GM21529 (cell line): ENCODE measurements around the gene OAF.

Experiments
- ATAC-seq: cut with Tn5 transposase; IDR thresholded peaks from one replicate; pipeline ENCODE4 v1.9.1; 2021; ENCODE audit not compliant: unreplicated experiment

OAF gene

DNA sequence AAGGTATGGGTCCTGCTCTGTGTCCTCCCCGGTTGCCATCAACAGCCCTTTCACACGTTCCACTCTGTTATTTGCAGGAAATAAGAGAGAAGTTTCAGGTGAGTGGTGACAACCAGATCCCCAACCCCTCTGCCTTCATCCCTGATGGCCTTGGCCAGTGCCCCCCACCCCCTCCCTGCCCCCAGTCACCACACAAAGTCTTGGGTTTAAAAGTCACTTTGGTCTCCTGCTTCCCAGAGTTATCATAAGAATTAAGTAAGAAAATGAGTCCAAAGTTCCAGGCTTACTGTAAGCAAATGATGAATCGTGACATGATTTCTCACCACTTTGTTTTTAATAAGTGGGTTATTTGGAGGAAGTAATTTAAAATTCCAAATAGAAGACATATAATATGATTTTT lies 9.2 kb upstream of the OAF start:
- no peak for ATAC-seq

DNA sequence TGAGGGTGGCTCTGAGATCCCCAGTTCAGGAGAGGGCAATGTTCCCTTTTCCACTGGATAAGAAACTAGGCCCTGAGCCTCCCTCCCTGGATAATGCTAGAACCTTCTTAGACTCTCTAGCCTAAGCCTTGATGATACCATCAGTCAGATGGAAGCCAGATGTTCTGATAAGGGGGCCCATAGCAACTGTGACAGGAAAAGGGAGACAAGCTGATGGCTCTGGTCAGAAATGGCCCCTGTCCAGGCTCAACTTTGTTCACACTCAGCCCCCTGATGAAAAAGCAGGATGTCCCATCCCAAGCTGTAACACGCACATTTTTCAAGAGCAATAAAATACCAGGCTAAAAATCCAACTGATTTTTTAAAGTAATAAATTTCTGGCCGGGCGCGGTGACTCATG lies 7.2 kb upstream of the OAF start:
- no peak for ATAC-seq

DNA sequence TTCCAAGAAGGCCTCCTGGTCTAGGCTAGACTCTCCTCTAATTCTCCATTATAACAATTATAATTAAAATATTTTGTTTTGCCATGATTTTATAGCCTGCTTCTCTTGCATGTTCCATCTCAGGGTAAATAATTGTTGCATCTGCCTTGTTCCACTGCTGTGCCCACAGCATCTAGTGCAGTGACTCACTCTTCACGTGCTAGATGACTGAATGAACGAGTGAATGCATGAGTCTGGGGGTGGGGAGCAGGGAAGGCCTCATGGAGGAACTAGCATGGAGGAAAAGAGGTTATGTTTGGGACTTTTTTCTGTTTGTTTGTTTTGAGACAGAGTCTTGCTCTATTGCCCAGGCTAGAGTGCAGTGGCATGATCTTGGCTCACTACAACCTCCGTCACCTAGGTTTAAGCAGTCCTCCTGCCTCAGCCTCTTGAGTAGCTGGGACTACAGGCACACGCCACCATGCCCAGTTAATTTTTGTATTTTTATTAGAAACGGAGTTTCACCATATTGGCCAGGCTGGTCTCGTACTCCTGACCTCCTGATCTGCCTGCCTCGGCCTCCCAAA lies 5.2 kb upstream of the OAF start:
- ATAC-seq: no peak

DNA sequence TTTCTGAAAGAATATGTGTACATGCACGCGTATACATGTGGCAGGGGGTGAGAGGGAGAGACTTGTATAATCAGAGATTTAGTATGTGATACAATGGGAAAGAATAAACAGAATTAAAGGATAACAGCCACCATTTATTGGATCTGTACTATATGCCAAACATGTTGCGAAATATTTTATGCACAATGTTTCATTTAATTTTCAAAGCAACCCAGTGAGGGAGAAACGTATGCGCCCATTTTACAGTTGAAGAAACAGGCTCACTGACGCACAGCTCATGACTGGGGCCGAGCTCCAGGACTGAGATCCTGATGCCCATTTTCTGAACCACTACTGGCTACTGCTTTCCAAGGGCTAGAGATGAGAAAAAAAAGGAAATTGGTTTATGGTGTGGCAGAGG lies 3.3 kb upstream of the OAF start:
- ATAC-seq: no peak

DNA sequence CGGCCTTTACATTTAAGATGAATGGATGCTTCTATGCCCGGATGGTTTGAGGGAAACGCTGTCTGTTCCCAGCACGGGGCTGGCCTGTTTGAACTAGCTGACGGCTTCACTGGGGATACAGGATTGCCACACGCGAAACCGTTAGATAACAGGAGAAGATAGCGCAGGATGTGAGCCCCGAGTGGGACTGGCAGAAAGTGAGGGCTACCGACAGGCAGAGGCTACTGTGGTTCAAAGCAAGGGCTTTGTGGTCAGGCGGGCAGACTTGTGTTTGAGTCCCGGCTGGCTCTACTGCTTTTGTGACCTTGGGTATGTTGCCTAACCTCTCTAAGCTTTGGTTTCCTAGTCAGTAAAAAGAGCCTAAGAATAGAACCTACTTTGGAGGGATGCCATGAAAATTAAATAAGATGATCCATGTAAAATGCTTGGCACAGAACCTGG lies 2.8 kb upstream of the OAF start:
- ATAC-seq: no peak

DNA sequence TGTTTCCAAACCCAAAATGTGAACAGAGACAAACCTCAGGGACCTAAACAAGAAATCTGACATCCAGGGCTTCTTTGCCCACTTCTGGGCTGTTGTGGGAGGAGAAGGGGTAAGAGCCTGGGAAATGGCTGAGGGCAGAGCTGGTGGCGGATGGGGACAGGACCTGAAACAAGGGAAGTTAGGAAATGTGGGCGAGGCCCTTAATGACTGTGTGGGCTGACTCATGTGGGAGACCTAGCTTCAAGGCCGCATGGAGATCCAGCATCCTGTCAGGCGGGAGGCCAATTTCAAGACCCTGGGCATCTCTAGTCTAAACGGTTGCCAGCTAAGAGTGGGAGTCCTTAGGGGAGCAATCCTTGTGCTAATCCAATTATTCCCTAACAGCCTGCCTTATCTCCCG lies 2.1 kb upstream of the OAF start:
- no peak for ATAC-seq

DNA sequence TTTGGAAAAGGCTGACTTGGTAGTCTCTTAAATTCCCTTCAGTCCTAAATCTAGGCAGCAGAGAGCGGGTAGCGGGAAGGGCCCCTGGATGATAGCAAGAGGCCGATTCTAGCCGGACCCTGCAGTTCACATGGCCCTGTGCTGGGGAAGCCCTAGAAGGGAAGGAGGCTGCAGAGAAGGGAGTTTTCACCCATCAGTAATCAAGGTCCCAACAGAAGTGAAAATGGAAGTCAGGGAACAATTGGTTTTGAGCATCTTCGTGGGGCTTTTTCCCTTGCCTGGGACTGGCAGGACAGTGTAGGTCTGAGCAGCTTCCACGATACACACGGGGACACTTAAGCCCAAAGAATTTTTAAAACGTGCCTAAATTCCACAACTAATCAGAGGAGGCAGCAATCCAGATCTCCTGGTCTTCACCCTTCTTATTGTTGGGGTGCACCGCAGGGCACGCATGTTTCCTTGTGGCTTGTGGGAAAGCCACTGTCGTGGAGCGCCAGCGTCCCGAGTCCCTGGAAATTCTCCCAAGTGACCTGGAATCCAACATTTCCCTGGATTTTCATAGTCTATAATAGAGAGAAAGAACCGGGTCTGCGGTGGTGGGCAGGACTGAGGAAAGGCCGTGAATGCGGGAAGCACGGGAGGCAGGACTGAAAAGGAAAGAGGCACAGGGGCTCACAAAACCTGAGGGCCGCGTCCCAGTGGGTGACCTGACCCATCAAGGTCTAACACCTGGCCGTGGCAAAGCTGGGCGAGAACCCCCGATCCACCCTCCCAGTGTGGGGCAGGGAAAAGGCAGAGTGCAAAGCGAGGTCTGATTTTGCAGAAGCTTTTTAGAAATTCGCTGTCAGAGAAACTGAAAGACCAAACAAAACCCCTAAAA lies 846 bp upstream of the OAF start:
- ATAC-seq: no peak

DNA sequence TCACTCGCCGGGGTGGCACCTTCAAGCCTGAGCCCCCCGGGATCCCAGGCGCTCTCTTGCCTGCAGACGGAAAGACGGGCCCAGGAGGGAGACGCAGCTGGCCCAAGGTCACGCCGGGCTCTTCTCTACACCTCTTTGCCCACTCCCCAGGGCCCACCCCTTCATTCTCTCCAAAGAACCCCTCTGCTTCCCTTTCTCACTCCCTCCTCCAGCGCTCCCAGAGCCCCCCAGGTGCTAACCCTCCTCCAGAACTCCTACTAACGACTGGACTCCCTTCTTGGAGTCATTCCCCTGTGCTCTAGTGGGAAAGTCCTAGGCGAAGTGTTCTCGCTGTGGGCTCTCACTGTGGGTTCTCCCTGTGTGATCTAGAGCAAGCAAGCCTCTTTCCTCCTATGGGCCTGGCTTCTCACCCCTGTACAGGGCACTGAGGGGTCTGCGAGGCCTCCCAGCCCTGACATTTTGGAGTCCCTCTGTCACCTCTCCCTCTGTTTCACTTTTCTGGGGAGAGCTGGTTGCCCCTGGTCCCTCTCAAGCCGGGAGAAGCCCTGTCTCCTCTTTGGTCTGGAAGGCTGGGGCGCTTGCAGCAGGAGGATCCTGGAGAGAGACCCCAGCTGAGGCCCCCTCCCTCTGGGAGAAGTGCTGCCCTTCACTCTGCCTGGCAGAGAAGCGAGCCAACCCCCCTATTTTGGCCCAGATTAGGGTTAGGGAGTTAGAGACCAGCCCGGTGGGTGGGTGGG lies 858 bp downstream of the OAF start:
- ATAC-seq: no peak

DNA sequence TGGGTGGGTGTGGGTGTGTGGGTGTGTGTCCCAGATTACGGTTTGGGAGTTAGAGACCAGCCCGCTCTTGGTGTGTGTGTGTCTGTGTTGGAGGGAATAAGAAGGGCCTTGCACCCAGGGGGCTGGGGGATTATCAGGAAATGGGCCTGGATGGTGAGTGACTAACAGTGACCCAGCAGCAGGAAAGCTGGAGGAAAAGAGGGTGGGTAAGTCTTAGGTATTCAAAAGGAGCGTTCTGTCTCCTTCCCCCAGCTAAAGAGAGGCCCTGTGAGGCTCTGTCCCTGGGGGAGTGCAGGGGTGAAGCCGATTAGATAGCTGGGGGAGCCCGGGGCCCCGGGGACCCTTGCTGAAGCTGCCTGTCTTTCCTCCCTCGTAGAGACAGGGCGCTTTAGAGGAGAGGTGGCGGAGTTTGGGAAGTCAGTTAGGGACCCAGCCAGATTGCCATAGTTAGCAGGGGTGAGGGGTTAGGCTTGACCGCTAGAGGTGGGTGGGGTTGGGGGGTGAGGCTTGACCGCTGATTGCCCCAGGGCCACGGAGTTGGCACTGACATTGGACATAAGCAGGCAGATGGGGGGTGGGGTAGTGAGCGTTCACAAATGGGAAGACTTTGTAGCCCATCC lies 1.5 kb downstream of the OAF start:
- no peak for ATAC-seq

DNA sequence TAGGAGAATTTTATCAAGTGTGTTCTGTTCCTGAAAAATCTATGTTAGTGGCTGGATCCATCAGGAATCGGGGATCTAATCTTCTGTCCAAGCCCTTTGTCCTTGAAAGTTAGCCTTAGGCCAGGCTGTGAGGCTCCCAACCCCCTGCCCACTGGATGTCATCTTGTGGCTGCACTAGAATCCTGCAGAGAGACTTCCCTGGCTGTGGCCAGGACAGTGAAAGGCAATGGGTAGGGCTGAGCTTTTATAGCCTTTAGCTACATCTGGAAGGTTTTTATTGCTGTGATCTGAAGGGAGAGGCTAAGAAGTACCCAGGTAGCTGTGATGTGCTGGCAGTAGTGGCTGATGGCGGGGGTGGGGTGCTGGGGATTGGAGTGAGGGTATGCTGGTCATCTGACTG lies 2.1 kb downstream of the OAF start:
- no peak for ATAC-seq

DNA sequence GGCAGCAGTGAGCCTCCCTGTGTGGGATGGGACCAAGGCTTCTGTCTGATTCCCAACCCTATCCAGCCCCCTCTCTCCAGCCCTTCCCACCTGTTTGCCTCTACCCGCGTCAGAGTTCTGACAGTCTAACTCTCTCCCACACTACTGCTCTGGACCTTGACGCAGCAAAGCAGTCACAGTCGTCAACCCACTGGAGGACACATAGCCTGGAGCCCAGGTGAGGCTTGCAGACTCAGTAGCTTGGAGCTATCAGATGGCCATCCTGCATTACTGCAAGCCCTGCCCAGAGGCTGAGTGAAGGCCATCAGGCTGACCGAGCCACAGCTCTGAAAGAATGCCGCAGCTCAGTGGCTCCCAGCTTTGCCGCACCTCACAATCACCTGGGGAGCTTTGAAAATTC lies 3.7 kb downstream of the OAF start:
- no peak for ATAC-seq

DNA sequence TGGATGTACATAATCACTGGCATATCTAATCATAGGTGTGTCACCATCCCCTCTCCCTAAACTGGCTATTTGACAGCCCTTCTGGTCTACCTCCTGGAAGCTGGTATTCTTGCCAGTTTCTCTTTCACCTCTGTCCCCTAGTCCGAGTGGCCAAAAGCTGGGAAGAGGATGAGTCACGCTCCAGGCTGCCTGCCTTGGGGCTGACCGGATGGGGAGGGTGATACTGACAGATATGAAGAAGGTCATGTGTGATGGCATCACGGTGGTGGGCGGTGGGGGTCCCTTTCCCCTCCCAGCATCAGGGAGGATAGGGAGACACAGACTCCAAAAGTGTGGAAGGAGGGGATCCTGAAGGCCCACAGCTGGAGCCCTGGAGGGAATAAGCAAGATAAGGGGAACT lies 4.8 kb downstream of the OAF start:
- no peak for ATAC-seq

DNA sequence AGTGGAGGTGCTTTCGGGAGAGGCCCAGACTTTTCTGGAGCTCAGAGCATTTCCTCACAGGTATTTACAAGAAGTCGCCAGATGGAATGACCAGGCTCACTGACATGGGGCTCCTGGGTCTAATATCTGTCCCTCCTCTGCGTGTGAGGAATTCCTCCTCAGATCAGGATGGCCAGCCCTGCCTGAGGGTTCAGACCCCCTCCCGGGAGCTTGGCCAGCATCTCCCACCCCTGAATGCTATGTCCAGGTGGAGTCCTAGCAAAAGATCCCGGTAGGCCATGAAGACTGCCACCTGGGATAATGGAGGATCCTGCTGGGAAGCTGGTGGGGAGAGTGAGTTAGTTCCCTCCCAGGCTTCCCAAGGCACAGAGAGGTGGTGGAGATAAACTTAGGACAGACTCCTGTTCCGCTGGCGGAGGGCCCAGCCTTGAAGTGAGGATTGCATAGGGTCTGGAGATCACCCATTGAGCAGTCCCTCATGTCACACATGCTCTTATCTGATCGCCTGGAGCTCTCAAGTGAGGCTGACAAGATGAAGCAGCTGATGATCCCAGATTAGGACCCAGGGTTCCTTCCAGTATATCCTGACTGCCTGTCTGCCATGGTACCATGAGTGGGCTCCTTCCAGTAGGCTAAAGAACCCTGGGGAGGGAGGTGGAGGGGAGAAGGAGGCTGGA lies 5.7 kb downstream of the OAF start:
- ATAC-seq: no peak

DNA sequence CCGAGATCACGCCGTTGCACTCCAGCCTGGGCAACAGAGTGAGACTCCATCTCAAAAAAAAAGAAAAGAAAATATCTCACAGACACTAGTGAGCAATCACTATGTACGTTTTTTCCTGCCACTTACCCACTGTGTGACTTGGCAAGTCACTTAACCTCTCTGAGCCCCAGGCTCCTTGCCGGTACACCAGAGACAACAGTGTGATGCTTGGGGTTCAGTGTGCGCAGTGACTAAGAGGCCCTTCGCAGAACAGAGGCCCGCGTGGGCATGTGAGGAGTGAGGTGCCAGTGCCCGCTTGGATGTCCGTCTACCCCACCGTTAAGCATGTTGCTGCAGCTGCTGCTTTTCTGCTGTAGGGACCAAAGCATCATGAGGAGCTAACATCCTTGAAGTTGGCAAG lies 6.7 kb downstream of the OAF start:
- ATAC-seq: no peak

DNA sequence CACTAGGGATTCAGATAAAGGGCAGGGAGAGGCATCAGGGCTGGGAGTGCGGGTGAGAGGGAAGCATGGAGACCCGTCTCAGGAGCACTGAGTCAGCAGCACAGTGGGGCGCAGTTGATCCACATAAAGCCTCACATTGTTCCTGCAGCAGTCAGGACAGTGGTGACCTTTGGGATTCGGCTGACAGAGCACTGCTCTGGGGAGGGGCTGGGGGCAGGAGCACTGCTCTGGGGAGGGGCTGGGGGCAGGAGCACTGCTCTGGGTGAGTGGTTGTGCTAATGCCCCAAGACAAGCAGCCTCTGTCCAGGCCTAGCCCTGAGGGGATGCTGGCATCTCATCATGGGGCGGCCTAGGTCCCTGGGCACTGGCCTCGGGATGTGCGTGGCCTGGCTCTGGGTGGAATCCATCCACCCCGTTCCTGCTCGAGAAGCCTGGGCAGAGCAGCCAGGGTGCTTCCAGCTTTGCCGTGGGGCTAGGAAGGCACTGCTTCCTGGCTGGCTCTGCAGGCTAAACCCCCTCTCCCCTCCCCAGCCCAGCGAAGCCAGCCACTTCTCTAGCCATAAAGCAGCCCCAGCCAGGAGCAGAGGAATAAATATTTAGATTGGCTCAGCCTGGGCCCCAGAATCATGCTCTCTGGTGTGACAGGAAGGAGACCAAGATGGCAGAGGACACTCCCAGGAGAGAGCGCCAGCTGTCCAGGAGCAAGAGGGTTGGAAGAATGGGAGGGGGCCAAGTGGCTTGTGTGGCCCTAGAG lies 7.3 kb downstream of the OAF start:
- no peak for ATAC-seq

DNA sequence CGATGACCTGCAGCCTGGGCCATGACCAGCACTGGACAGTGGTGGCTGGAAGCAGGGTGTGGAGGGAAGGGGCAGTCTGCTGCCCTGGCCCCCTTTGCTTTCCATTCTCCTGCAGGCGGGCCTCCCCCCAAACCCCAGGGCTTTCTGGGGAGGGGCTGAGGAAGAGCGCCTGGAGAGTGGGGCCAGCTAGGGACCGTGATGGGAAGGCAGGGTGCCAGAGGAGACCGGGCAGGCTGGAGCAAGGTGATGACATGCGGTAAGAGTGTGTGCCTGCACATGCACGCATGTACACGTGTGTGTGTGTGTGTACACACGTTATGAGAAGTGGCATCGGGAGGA lies 7.8 kb downstream of the OAF start:
- no peak for ATAC-seq

DNA sequence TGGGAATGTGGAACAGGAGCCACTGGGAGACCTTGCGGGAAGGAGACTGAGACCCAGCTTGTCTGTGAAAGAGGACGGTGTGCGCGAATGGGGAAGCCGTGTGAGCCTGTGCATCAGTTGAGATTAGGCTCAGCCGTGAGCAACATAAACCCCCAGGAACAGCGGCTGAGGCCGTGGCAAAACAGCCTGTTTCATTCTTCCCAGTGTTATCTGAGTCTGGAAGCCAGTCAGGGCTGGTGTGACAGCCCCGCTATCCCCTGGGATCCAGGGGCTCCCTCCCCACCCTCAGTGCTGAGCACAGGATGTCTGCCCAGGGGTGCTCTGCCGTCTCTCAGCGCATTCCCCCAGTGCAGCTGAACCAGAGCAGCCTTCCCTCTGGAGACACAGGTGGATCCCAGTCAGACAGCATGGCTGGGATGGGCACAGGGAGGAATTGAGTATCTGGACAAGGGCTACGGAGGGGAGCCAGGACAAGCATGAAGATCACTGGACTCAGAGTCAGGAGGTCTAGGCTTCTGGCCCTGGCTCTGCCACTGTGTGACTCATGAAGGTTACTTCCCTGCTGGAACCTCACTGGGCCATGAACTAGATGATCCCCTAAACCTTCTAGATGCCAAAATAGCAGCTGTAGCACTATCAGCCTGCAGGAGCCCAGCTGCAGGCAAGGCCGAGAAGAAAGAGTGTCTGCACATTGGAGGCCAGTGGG lies 8.6 kb downstream of the OAF start:
- ATAC-seq: no peak

DNA sequence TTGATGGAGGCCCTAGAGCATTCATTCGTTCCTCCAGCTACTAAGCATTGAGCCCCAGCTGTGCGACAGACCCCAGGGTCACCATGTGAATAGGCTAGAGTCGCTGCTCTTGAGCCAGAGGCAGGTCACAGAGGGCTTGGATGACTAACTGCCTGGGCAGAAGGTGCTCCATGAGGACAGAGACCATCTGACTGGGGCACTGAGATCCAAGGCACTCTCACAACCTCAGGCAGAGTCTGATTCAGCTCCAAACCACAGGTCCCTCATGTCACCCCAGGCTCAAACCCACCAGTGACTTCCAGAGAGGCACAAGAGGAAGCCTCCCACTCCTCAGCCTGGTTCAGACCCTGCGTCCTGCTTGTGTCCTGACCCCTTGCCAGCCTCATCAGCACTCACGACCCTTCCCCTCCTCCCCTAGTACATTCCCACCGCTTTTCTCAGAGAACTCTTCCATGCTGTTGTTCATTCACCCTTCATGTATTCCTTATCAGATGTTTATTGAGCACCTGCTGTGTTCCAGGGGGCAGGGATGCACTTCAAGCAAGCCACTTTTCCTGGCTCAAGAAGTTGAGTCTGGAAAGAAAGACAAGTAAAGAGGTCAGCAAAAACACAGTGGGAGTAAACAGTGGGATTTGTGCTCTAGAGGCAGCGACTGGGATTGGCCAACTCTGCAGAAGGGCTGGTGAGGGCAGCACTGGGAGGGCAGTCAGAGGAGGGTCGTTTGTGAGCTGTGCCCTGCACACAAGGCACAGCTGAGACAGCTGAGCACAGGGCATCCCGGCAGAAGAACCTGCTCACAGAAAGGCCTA lies 9.3 kb downstream of the OAF start:
- ATAC-seq: no peak

DNA sequence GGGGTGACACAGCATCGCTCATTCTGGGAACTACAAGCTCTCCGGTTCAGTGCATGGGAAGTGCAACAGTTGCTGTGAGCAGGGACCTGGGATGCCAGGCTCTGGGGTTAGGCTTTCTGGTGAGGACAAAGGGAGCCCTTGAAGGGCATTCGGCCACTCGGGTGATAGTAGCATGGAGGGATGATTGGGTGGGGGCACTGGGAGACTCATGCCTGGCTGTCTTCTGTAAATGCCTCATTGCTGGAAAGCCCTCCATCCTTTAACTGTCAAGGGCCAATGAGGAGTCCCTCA lies 9.9 kb downstream of the OAF start:
- ATAC-seq: no peak
